HepG2 (cell line): Measurements from ENCODE around the gene ZNF138. TPM values are rescaled to one million over a fixed set of nuclear protein-coding genes. Genes with fewer than 3 reads are reported as not detected.

Experiments used
- ATAC-seq: fragments of 200-7000 bp; cut with Tn5 transposase; 3 replicates; pipeline ENCODE4 v1.9.1; 2020; ENCODE audit warnings: mild to moderate bottlenecking, moderate library complexity
- BruUV-seq: library from RNA; stranded (reverse); fragments of 400-500 nt; replicated peaks from 2 replicates; lab custom pipeline; 2021; lab: Mats Ljungman, UMichigan
- CTCF ChIA-PET: fragments of 300-600 bp; formaldehyde crosslinking; extraction: SDS; loops from one replicate; lab custom pipeline; 2021; ENCODE audit warnings: low total read pairs, inconsistent platforms, low intra/inter-chr PET ratio; lab: Yijun Ruan, JAX
- POLR2A ChIA-PET: fragments of 350-600 bp; sonication (Branson Sonifier 250); formaldehyde crosslinking; loops from one replicate; lab custom pipeline; 2020; ENCODE audit warnings: antibody characterized with exemption, inconsistent platforms; lab: Yijun Ruan, JAX
- DNase-seq: peaks from one replicate; pipeline ENCODE4 v3.0.0-alpha.2; 2015; ENCODE audit warnings: low spot score
- FAIRE-seq: peaks from 3 replicates; lab custom pipeline; 2011; peaks lifted over from hg19 to GRCh38; lab: Jason Lieb, UNC
- H2AFZ ChIP-seq: one replicate; pipeline ENCODE4 v1.6.1; 2011; ENCODE audit warnings: low read length, inconsistent platforms
- H3K27ac ChIP-seq: fragments of 300-600 bp; 3 replicates; pipeline ENCODE4 v1.8.0; 2011; ENCODE audit warnings: mixed run types, mild to moderate bottlenecking, mixed read lengths, low read length, inconsistent platforms; ENCODE audit not compliant: insufficient read depth; ENCODE audit errors: extremely low read length
- H3K27me3 ChIP-seq, 2 experiments: fragments of 200-600 bp in 1 of 2; 2 replicates in 1 of 2; 3 replicates in 1 of 2; pipeline versions ENCODE4 v1.6.0 to v1.8.0; 2011; ENCODE audit warnings: low read length in 2 of 2, mild to moderate bottlenecking in 2 of 2, moderate library complexity in 2 of 2, inconsistent platforms in 1 of 2; ENCODE audit not compliant: insufficient read depth in 2 of 2, control insufficient read depth in 1 of 2
- H3K36me3 ChIP-seq, 2 experiments: fragments of 200-600 bp in 1 of 2; replicated peaks in 1 of 2; 2 replicates in 1 of 2; 3 replicates in 1 of 2; pipeline versions ENCODE4 v1.5.1 to v1.8.0; 2011; ENCODE audit warnings: low read length in 2 of 2, inconsistent platforms in 1 of 2; ENCODE audit not compliant: insufficient read depth in 2 of 2, control insufficient read depth in 1 of 2
- H3K4me1 ChIP-seq: 2 replicates; pipeline ENCODE4 v1.5.1; 2012; ENCODE audit warnings: low read length, inconsistent platforms; ENCODE audit not compliant: insufficient read depth
- H3K4me2 ChIP-seq: 2 replicates; pipeline ENCODE4 v1.6.0; 2011; ENCODE audit warnings: low read depth, low read length, inconsistent platforms
- H3K4me3 ChIP-seq, 3 experiments: fragments of 200-600 bp in 1 of 3; sonication (generic), shearing (Covaris generic) in 1 of 3; replicated peaks in 1 of 3; 2 replicates each; pipeline ENCODE4 v1.5.1; 2011 to 2016; ENCODE audit warnings: low read length in 3 of 3, inconsistent platforms in 2 of 3, low read depth in 2 of 3, mild to moderate bottlenecking in 2 of 3, control low read depth in 1 of 3, mixed read lengths in 1 of 3; ENCODE audit not compliant: insufficient read depth in 1 of 3
- H3K79me2 ChIP-seq: one replicate; pipeline ENCODE4 v1.6.1; 2011; ENCODE audit warnings: low read length, inconsistent platforms; ENCODE audit not compliant: insufficient read depth
- H3K9ac ChIP-seq: 2 replicates; pipeline ENCODE4 v1.6.0; 2011; ENCODE audit warnings: mild to moderate bottlenecking, low read depth, low read length, inconsistent platforms; ENCODE audit not compliant: insufficient read depth
- H3K9me3 ChIP-seq: 2 replicates; pipeline ENCODE4 v1.5.1; 2012; ENCODE audit warnings: mild to moderate bottlenecking, low read length
- H4K20me1 ChIP-seq: 2 replicates; pipeline ENCODE4 v1.6.0; 2011; ENCODE audit warnings: inconsistent platforms, mild to moderate bottlenecking, low read length, moderate library complexity; ENCODE audit not compliant: insufficient read depth
- DZIP1 ChIP-seq: sonication (generic); formaldehyde crosslinking; IDR thresholded peaks from 2 replicates; pipeline ENCODE4 v1.5.0; 2020; ENCODE audit warnings: mild to moderate bottlenecking, missing genetic modification reagents
- FOXK1 ChIP-seq: sonication (generic); formaldehyde crosslinking; IDR thresholded peaks from 2 replicates; pipeline ENCODE4 v1.4.0; 2020; ENCODE audit warnings: low read depth, missing genetic modification reagents, borderline replicate concordance
- PHF5A ChIP-seq: IDR thresholded peaks from one replicate; pipeline ENCODE4 v1.6.1; 2018; ENCODE audit warnings: low read depth, missing genetic modification reagents; ENCODE audit not compliant: unreplicated experiment
- SKI ChIP-seq: fragments of 450-650 bp; IDR thresholded peaks from one replicate; pipeline ENCODE4 v1.6.1; 2018; ENCODE audit warnings: mild to moderate bottlenecking; ENCODE audit not compliant: partially characterized antibody
- SRSF9 ChIP-seq: fragments of 200-400 bp; formaldehyde crosslinking; IDR thresholded peaks from 2 replicates; pipeline ENCODE4 v1.6.1; 2018; ENCODE audit warnings: borderline replicate concordance, mild to moderate bottlenecking, low read depth, low read length; ENCODE audit not compliant: insufficient read depth, poor library complexity, severe bottlenecking
- TFAP4 ChIP-seq: sonication (generic); IDR thresholded peaks from 2 replicates; pipeline ENCODE4 v1.6.1; 2016; ENCODE audit warnings: low read depth, borderline replicate concordance
- ZNF225 ChIP-seq: sonication (generic); formaldehyde crosslinking; IDR thresholded peaks from 2 replicates; pipeline ENCODE4 v1.4.0; 2020; ENCODE audit warnings: mild to moderate bottlenecking, missing genetic modification reagents
- ZNF251 ChIP-seq: sonication (generic); formaldehyde crosslinking; IDR thresholded peaks from 2 replicates; pipeline ENCODE4 v1.9.0; 2021; ENCODE audit warnings: mild to moderate bottlenecking, missing genetic modification reagents
- in situ Hi-C: cut with HindIII; loops from 2 replicates; pipeline ENCODE4 v1.10.0; 2017; ENCODE audit warnings: low pct_unique_long_range_greater_than_20kb; ENCODE audit not compliant: extremely low pct_ligation_motif_present
- intact Hi-C: fragments of 100-400 bp; cut with micrococcal nuclease; formaldehyde crosslinking; loops from one replicate; pipeline ENCODE4 v1.10.0; 2022; ENCODE audit not compliant: unreplicated experiment
- polyA plus RNA-seq, 8 experiments: library from polyadenylated mRNA; depleted of rRNA in 3 of 8; stranded (reverse) in 7 of 8; unstranded in 1 of 8; fragments of >200 nt; fragmentation: Illumina TruSeq in 4 of 8; extraction: Trizol in 4 of 8; gene quantifications; 2 replicates each; pipeline versions ENCODE4 v1.2.1 to v1.2.3, GENCODE V29; 2011 to 2016; ENCODE audit warnings: low read depth in 4 of 8, missing spikeins in 1 of 8, mixed read lengths in 1 of 8; ENCODE audit not compliant: insufficient read depth in 1 of 8
- total RNA-seq, 5 experiments: library from RNA; depleted of rRNA; stranded (reverse); fragments of >200 nt; fragmentation: Illumina TruSeq; extraction: Trizol; gene quantifications; 2 replicates each; pipeline ENCODE4 v1.2.3, GENCODE V29; 2016; ENCODE audit warnings: low read depth in 1 of 5

ZNF138 gene
- total and polyA plus RNA-seq, 2 of the 13 experiments (the other 11 are each of a cell fraction or from before 2014, with no cell fraction given): 2.7 to 5.8 TPM

DNA sequence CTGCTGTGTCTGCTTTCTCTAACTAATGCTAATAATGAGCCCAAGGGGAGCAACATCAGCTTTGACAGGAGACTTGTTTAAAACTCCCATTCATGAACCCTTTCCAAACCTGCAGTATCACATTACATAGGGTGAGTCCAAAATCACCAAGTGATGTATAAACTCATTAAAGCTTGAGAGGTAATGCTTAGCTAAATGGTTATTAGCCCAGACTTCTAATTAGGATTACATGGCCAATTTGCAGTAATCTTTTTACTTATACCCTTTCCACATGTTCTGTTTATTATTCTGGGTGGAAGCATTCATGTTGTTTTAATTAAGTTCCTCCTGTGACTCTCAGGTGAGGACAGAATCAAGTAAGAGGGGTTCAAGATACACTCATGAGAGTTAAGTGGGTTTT lies 17.5 kb downstream of the ZNF138 start:
- Histone ChIP-seq H3K27me3 (no peaks in the 10 kb centered on the region), H3K9ac (no peak overlapping the region), H4K20me1 (no peaks in the 10 kb centered on the region), H3K4me3 (no peak overlapping the region), H3K36me3 (0 out of 5 replicates have a peak, but pooled peaks cover 1 to 8% of the 10 kb centered on the region in 2 experiments), H3K79me2 (no peaks in the 10 kb centered on the region), H3K4me2 (no peak overlapping the region), H2AFZ (no peak overlapping the region), H3K27ac (no peak overlapping the region), H3K4me1 (peaks cover 6% of the 10 kb centered on the region; the same call in 1 of the 2 replicates), H3K9me3 (no peaks in the 10 kb centered on the region)
- FAIRE-seq (no peak), ATAC-seq (no peak), DNase-seq (no peak)
- no TSS peak for BruUV-seq
- intact Hi-C loops: no loop called here
- TF ChIP-seq SRSF9 (no peak), ZNF225 (CRISPR knock-in tag) (no peak), FOXK1 (no peak), DZIP1 (CRISPR knock-in tag) (no peak), TFAP4 (no peak), PHF5A (CRISPR knock-in tag) (no peak), SKI (no peak), ZNF251 (CRISPR knock-in tag) (no peak)
- ChIA-PET POLR2A (no interaction called here), CTCF (no interaction called here)
- in situ Hi-C loops: no loop called here
